GM13977 (cell line): Measurements from ENCODE around the gene CTNNA2.

Source experiments
- DNase-seq: peaks from one replicate; pipeline ENCODE4 v3.0.0; 2012; ENCODE audit warnings: low spot score
- in situ Hi-C: fragments of 300-500 bp; cut with MboI; formaldehyde crosslinking; loops from one replicate; pipeline ENCODE4 v1.12.0; 2022; ENCODE audit warnings: low sequenced_read_pairs, low pct_unique_long_range_greater_than_20kb, mixed read lengths, inconsistent platforms; ENCODE audit not compliant: unreplicated experiment
- TF ChIP-seq, protein P1 (sequence below): IDR thresholded peaks from 2 replicates; pipeline ENCODE4 v1.5.1; 2012; ENCODE audit warnings: mild to moderate bottlenecking, control low read depth; ENCODE audit not compliant: insufficient read depth; ENCODE audit errors: extremely low read depth, missing control alignments

Gene CTNNA2

DNA sequence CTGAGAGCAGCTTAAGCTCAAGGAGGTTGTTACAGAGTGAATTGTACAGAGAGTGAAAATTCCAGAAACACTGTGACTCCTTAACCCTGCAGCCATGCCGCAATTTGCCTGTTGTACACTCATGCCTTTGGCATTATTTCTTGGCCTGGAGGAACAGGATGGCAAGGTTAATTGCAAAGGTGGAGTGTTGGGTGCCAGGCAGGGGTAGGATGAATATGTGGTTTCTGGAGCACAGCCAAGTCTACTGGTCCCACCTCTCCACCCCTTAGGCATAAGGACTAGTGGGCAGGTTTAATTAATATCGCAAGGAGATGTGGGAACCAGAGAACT is 541.5 kb downstream of the CTNNA2 start:
- no peak for DNase-seq
- TF ChIP-seq, protein P1, sequence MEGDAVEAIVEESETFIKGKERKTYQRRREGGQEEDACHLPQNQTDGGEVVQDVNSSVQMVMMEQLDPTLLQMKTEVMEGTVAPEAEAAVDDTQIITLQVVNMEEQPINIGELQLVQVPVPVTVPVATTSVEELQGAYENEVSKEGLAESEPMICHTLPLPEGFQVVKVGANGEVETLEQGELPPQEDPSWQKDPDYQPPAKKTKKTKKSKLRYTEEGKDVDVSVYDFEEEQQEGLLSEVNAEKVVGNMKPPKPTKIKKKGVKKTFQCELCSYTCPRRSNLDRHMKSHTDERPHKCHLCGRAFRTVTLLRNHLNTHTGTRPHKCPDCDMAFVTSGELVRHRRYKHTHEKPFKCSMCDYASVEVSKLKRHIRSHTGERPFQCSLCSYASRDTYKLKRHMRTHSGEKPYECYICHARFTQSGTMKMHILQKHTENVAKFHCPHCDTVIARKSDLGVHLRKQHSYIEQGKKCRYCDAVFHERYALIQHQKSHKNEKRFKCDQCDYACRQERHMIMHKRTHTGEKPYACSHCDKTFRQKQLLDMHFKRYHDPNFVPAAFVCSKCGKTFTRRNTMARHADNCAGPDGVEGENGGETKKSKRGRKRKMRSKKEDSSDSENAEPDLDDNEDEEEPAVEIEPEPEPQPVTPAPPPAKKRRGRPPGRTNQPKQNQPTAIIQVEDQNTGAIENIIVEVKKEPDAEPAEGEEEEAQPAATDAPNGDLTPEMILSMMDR = no peak
- in situ Hi-C loops = no loop called here

DNA sequence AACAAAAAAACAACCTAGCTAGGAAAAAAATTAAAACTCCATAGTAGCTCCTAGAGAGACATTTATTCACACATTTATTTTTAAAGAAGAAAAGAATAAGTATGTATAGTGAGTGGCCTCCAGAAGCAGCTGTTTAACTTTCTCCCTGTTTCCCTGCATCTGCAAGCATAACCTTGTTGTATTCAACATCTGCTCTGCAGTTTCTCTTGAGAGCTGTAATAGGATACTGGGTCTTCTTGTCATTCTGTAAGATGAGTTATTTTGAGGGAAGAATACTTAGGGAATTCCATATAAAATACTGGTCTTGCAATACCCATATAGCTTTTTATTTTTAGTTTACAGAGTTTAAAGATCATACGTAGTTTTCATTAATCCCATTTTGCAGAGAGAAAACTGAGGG is 545.1 kb downstream of the CTNNA2 start:
- TF ChIP-seq, protein P1 = no peak
- in situ Hi-C loops = no loop called here
- no peak for DNase-seq

DNA sequence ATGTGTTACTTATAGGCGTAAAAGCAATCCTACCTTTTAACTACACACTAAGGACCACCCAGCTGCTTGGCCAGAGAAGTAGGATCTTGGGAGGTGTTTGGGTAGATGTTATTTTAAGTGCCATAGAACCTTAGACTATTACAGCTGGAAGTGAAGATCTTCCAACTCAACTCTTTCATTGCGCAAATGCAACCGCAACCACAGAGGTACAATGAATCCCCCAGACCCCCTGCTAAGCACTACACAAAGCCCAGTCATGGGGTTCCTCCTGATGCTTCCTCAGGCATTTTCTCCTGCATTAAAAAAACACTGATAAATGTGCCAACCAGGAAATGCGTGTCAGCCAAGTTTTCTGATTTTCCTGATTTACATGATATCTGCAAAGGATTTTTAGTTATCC is 545.7 kb downstream of the CTNNA2 start:
- DNase-seq = no peak
- TF ChIP-seq, protein P1 = no peak
- in situ Hi-C loops = no loop called here

DNA sequence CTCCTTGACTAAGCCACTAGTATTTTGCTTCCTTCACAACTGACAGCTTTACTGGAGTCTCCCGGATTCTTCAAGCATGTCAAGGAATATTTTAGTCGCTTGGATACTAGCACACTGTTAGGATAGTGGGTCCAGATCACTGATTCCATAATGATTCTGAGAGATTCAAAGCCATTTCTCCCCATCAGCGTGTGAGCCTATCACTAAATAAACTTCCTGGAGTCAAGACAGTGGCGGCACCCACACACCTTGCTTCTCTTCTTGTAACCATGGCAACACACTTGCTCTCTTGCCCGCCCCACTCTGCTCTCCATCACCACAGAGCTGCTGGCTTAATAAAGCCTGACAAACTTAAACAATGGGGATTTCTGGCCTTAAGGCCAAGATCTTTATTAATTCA is 546.6 kb downstream of the CTNNA2 start:
- no peak for DNase-seq
- TF ChIP-seq, protein P1 = no peak
- in situ Hi-C loops = no loop called here

DNA sequence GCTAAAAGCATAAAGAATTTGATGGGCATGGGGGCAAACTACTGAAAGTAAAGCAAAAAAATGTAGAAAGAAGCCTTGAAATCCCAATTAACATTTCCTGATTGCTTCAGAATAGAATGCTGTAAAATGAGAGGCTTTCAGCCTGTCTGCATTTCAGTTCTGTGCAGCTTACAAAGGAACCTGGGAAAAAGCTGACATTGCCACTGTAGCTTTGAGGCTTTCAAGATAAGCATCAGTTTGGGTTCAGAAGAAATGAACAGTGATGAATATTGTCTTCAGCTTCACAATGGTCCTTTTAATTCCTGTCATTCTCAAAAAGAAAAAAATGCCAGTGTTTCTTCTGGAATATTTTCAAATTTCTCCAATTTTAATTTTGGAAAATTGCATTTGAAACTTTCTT is 549.0 kb downstream of the CTNNA2 start:
- in situ Hi-C loops = no loop called here
- DNase-seq = no peak
- TF ChIP-seq, protein P1 = no peak

DNA sequence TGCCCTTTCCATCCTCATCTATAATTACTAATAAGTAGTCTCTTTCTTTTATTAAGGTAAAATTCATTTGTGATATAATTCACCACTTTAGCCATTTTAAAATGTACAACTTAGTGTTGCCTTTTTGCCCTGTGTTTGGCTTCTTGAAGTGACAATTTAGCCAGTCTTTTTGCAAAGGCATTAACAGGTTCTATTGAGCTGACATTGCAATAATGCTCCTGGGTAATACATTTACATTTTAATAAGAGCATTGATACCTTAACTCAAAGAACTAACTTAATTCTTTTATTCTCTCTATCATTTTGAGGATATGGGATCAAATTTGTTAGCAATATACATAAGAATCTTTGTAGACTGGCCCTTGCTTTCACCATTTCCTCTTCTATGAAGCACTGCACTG is 549.4 kb downstream of the CTNNA2 start:
- DNase-seq = no peak
- TF ChIP-seq, protein P1 = no peak
- in situ Hi-C loops = no loop called here
